ENCODE data around the gene VWF. TPM values are rescaled to one million over a fixed set of nuclear protein-coding genes. Genes with fewer than 3 reads are reported as not detected.

The VWF gene
- total and polyA plus RNA-seq, 2 of the 13 experiments (the other 11 are each of a cell fraction or from before 2014, with no cell fraction given), result 0.20 to 0.25 TPM

GRCh38 chr12:5925646-5926045 is 198.8 kb downstream of the VWF start (continued):
- no peak for TF ChIP-seq ZNF142 (CRISPR knock-in tag; IDR thresholded peaks at IDR 0.05)
- no peak for TF ChIP-seq STAT5B (CRISPR knock-in tag; IDR thresholded peaks at IDR 0.05)
- TF ChIP-seq HDAC2 (CRISPR knock-in tag; IDR thresholded peaks at IDR 0.05), result no peak
- no peak for TF ChIP-seq ZSCAN12 (CRISPR knock-in tag; IDR thresholded peaks at IDR 0.05)

- no peak overlapping the region for H3K9ac ChIP-seq (ENCODE audit: insufficient read depth, low read depth, low read length)
- ChIA-PET POLR2A (no interaction called here), CTCF (ENCODE audit: low intra/inter-chr PET ratio, low total read pairs) (no interaction called here)
- no peak overlapping the region for H3K4me3 ChIP-seq (replicated peaks in 1 of 3; ENCODE audit: insufficient read depth in 1 of 3, low read depth in 2 of 3, low read length in 3 of 3)
- H3K27me3 ChIP-seq (ENCODE audit: control insufficient read depth in 1 of 2, insufficient read depth in 2 of 2, low read length in 2 of 2), result peaks cover 4 to 22% of the 10 kb centered on the region in 2 experiments; a peak in 4 of 5 replicates
- intact Hi-C loops (cut with micrococcal nuclease; ENCODE audit: unreplicated experiment) (no loop called here), in situ Hi-C loops (cut with HindIII; ENCODE audit: extremely low pct_ligation_motif_present, low pct_unique_long_range_greater_than_20kb) (no loop called here)
- H3K4me1 ChIP-seq (ENCODE audit: insufficient read depth, low read length), result no peaks in the 10 kb centered on the region
- no peaks in the 10 kb centered on the region for H3K79me2 ChIP-seq (ENCODE audit: insufficient read depth, low read length)
- no peak overlapping the region for H3K27ac ChIP-seq (ENCODE audit: extremely low read length, insufficient read depth, low read length)
- H3K36me3 ChIP-seq (replicated peaks in 1 of 2; ENCODE audit: control insufficient read depth in 1 of 2, insufficient read depth in 2 of 2, low read length in 2 of 2), result no peaks in the 10 kb centered on the region
- WGBS (ENCODE audit: low lambda C conversion rate), result 26% methylated on average over 4 of the region's 7 CpGs
- no peaks in the 10 kb centered on the region for H4K20me1 ChIP-seq (ENCODE audit: insufficient read depth, low read length)
- H3K9me3 ChIP-seq (ENCODE audit: low read length), result no peaks in the 10 kb centered on the region
- DNase-seq (ENCODE audit: low spot score) (no peak), ATAC-seq (no peak), FAIRE-seq (no peak)
- TF ChIP-seq ZFP36L2 (CRISPR knock-in tag; IDR thresholded peaks at IDR 0.05) (no peak), SMARCE1 (IDR thresholded peaks at IDR 0.05; ENCODE audit: borderline replicate concordance) (no peak), KDM3A (CRISPR knock-in tag; IDR thresholded peaks at IDR 0.05; ENCODE audit: low read depth) (no peak), ETV5 (CRISPR knock-in tag; IDR thresholded peaks at IDR 0.05; ENCODE audit: borderline replicate concordance) (no peak), ZNF605 (CRISPR knock-in tag; IDR thresholded peaks at IDR 0.05) (no peak), ZNF629 (CRISPR knock-in tag; conservative IDR thresholded peaks at IDR 0.05) (no peak), MAX (IDR thresholded peaks at IDR 0.05) (no peak), ZNF12 (CRISPR knock-in tag; IDR thresholded peaks at IDR 0.05) (no peak), ZNF513 (CRISPR knock-in tag; conservative IDR thresholded peaks at IDR 0.05) (no peak), BRCA1 (CRISPR knock-in tag; IDR thresholded peaks at IDR 0.05) (no peak), SCMH1 (CRISPR knock-in tag; IDR thresholded peaks at IDR 0.05; ENCODE audit: borderline replicate concordance) (no peak), IRF2 (CRISPR knock-in tag; IDR thresholded peaks at IDR 0.05) (no peak), ZNF776 (CRISPR knock-in tag; IDR thresholded peaks at IDR 0.05) (no peak)
- no peak overlapping the region for H2AFZ ChIP-seq (ENCODE audit: low read length)
- BruUV-seq (replicated peaks), result no TSS peak
- H3K4me2 ChIP-seq (ENCODE audit: low read depth, low read length), result no peak overlapping the region
Measured at GRCh38 chr12:5924342-5924741, 200.1 kb downstream of the VWF start.

Data from HepG2 (cell line).